ENCODE measurements around the gene TMEM204. TPM values are rescaled to one million over a fixed set of nuclear protein-coding genes. Genes with fewer than 3 reads are reported as not detected.

TMEM204 gene
- polyA plus RNA-seq, 1 donor from 2014 or later = not detected

- Histone ChIP-seq H3K9me2 (ENCODE audit: insufficient read depth, low read length) (no peaks in the 10 kb centered on the region), H4K20me1 (ENCODE audit: insufficient read depth) (no peaks in the 10 kb centered on the region), H3K36me3 (ENCODE audit: insufficient read depth, low read length) (no peaks in the 10 kb centered on the region), H3K9ac (ENCODE audit: low read length) (no peak overlapping the region), H3K4me2 (ENCODE audit: low read length) (no peak overlapping the region), H2AFZ (ENCODE audit: low read depth, low read length) (no peak overlapping the region), H3F3A (ENCODE audit: insufficient read depth, low read length, poor library complexity, severe bottlenecking) (no peaks in the 10 kb centered on the region), H3K79me2 (replicated peaks; ENCODE audit: insufficient read depth, low read length) (no peaks in the 10 kb centered on the region), H3K9me3 (ENCODE audit: low read length) (no peaks in the 10 kb centered on the region), H3K27me3 (ENCODE audit: insufficient read depth, low read depth, low read length) (no peaks in the 10 kb centered on the region), H3K4me3 (ENCODE audit: low read length) (no peak overlapping the region), H3K27ac (ENCODE audit: low read length) (no peak overlapping the region)
- TF ChIP-seq CTCF (IDR thresholded peaks at IDR 0.05; ENCODE audit: poor library complexity, severe bottlenecking) (no peak), EP300 (conservative IDR thresholded peaks at IDR 0.05; ENCODE audit: poor library complexity, severe bottlenecking) (no peak), MXI1 (conservative IDR thresholded peaks at IDR 0.05; ENCODE audit: poor library complexity, severe bottlenecking) (no peak), POLR2AphosphoS5 (IDR thresholded peaks at IDR 0.05) (no peak), SMC3 (conservative IDR thresholded peaks at IDR 0.05; ENCODE audit: poor library complexity) (no peak), RAD21 (conservative IDR thresholded peaks at IDR 0.05) (no peak), REST (IDR thresholded peaks at IDR 0.05; ENCODE audit: borderline replicate concordance) (no peak), TAF1 (IDR thresholded peaks at IDR 0.05; ENCODE audit: low read depth) (no peak), EZH2 (IDR thresholded peaks at IDR 0.05; ENCODE audit: borderline replicate concordance, insufficient read depth, low read length, poor library complexity, severe bottlenecking) (no peak)
Observed at GRCh38 chr16:1486551-1487390, 46.7 kb upstream of the TMEM204 start.

- Histone ChIP-seq H2AFZ (ENCODE audit: low read depth, low read length) (no peak overlapping the region), H3F3A (ENCODE audit: insufficient read depth, low read length, poor library complexity, severe bottlenecking) (no peaks in the 10 kb centered on the region)
Observed at GRCh38 chr16:1487395-1488053, 45.9 kb upstream of the TMEM204 start.

More at GRCh38 chr16:1487395-1488053, 45.9 kb upstream of the TMEM204 start:
- Histone ChIP-seq H3K27ac (ENCODE audit: low read length) (no peak overlapping the region), H4K20me1 (ENCODE audit: insufficient read depth) (no peaks in the 10 kb centered on the region), H3K4me2 (ENCODE audit: low read length) (no peak overlapping the region), H3K9me3 (ENCODE audit: low read length) (no peaks in the 10 kb centered on the region), H3K9ac (ENCODE audit: low read length) (no peak overlapping the region), H3K9me2 (ENCODE audit: insufficient read depth, low read length) (no peaks in the 10 kb centered on the region), H3K4me3 (ENCODE audit: low read length) (no peak overlapping the region), H3K36me3 (ENCODE audit: insufficient read depth, low read length) (no peaks in the 10 kb centered on the region), H3K27me3 (ENCODE audit: insufficient read depth, low read depth, low read length) (no peaks in the 10 kb centered on the region), H3K79me2 (replicated peaks; ENCODE audit: insufficient read depth, low read length) (no peaks in the 10 kb centered on the region)
- no peak for TF ChIP-seq RAD21 (conservative IDR thresholded peaks at IDR 0.05)
- TF ChIP-seq SMC3 (conservative IDR thresholded peaks at IDR 0.05; ENCODE audit: poor library complexity) = no peak
- TF ChIP-seq POLR2AphosphoS5 (IDR thresholded peaks at IDR 0.05) = no peak
- no peak for TF ChIP-seq TAF1 (IDR thresholded peaks at IDR 0.05; ENCODE audit: low read depth)
- TF ChIP-seq EP300 (conservative IDR thresholded peaks at IDR 0.05; ENCODE audit: poor library complexity, severe bottlenecking) = no peak
- TF ChIP-seq MXI1 (conservative IDR thresholded peaks at IDR 0.05; ENCODE audit: poor library complexity, severe bottlenecking) = no peak

Measured in neural cell (in vitro differentiated cells).